ENCODE data around the gene RGL2.
"Not testable (repeated sequence)": the region's sequence is repeated elsewhere in the genome, so short reads cannot be mapped to it uniquely, and the experiment has no call there.

- TF ChIP-seq EZH2 (IDR thresholded peaks at IDR 0.05; ENCODE audit: insufficient read depth, poor library complexity, severe bottlenecking); EZH2phosphoT487 (IDR thresholded peaks at IDR 0.05; ENCODE audit: insufficient read depth, low read depth): not testable (repeated sequence)
Measured at GRCh38 chr6:33262490-33262889, 36.3 kb downstream of the RGL2 start.
